ENCODE measurements around the gene CFTR. TPM values are rescaled to one million over a fixed set of nuclear protein-coding genes. Genes with fewer than 3 reads are reported as not detected.

The CFTR gene
- total and polyA plus RNA-seq, 10 of the 15 experiments (the other 5 are each of a cell fraction or from before 2014, with no cell fraction given), result 0.02 to 2.3 (median 0.21) TPM; not detected in 1

GRCh38 chr7:117492649-117493048 lies 12.8 kb downstream of the CFTR start:
- 3% methylated on average over 2 of the region's 2 CpGs for WGBS (ENCODE audit: insufficient coverage, insufficient replicate concordance, low lambda C conversion rate, missing lambda C conversion rate)
- intact Hi-C loops (cut with micrococcal nuclease; ENCODE audit: unreplicated experiment), result no loop called here

More at GRCh38 chr7:117492649-117493048, 12.8 kb downstream of the CFTR start:
- no peak overlapping the region for H3K4me3 ChIP-seq
- H3K4me1 ChIP-seq (ENCODE audit: control insufficient read depth, insufficient read depth, low read length), result no peaks in the 10 kb centered on the region
- H3K9ac ChIP-seq (ENCODE audit: control insufficient read depth, insufficient read depth, low read length), result no peak overlapping the region
- H3K27me3 ChIP-seq (replicated peaks in 1 of 2; ENCODE audit: control insufficient read depth in 2 of 2, insufficient read depth in 2 of 2, low read length in 1 of 2), result no peaks in the 10 kb centered on the region
- ChIA-PET CTCF (no interaction called here), POLR2A (interaction anchor here (0.6 kb wide), 1 partner anchor 194 kb away, joined by 3 read pairs; no protein-coding TSS in a partner anchor), RAD21 (ENCODE audit: unreplicated experiment) (interaction anchor here (0.5 to 0.8 kb wide), 2 partner anchors 32 to 105 kb away, joined by 3 read pairs; no protein-coding TSS in a partner anchor), SMC1A (ENCODE audit: uncharacterized antibody, unreplicated experiment) (no interaction called here)
- H3K4me2 ChIP-seq (ENCODE audit: control insufficient read depth, insufficient read depth), result no peak overlapping the region
- in situ Hi-C loops (cut with MboI), result no loop called here
- ATAC-seq, result no peak
- no peaks in the 10 kb centered on the region for H4K20me1 ChIP-seq (ENCODE audit: control insufficient read depth, insufficient read depth)
- no peaks in the 10 kb centered on the region for H3K36me3 ChIP-seq (ENCODE audit: control insufficient read depth in 2 of 2, insufficient read depth in 2 of 2, low read length in 1 of 2)
- DNase-seq (ENCODE audit: low read depth, low spot score), result no peak
- no TSS peak for BruUV-seq (replicated peaks)
- no peaks in the 10 kb centered on the region for H3K9me3 ChIP-seq (replicated peaks; ENCODE audit: control insufficient read depth, insufficient read depth, low read length)
- no peak overlapping the region for H2AFZ ChIP-seq (ENCODE audit: control insufficient read depth, low read depth, low read length)
- no peak for FAIRE-seq
- TF ChIP-seq ASH2L (IDR thresholded peaks at IDR 0.05; ENCODE audit: borderline replicate concordance, low read depth) (no peak), STAT3 (IDR thresholded peaks at IDR 0.05; ENCODE audit: low read depth, low read length) (no peak), PBX3 (IDR thresholded peaks at IDR 0.05; ENCODE audit: insufficient replicate concordance, low read depth, low read length) (no peak), ZSCAN29 (IDR thresholded peaks at IDR 0.05) (no peak), YY1 (IDR thresholded peaks at IDR 0.05; ENCODE audit: low read depth, low read length) (no peak), TCF12 (IDR thresholded peaks at IDR 0.05; ENCODE audit: low read depth, low read length) (no peak), ATF3 (IDR thresholded peaks at IDR 0.05; ENCODE audit: borderline replicate concordance, extremely low read depth, low read depth, low read length) (no peak)
- no peak overlapping the region for H3K27ac ChIP-seq (ENCODE audit: control insufficient read depth, insufficient read depth)
- no peaks in the 10 kb centered on the region for H3K79me2 ChIP-seq (ENCODE audit: control insufficient read depth, insufficient read depth, low read length)

Measured in GM12878 (cell line).